ENCODE results near the gene ELOVL6. TPM values are rescaled to one million over a fixed set of nuclear protein-coding genes. Genes with fewer than 3 reads are reported as not detected.

ELOVL6 gene
- total RNA-seq, 1 donor from 2014 or later = 51.6 TPM

GRCh38 chr4:110075083-110075738 lies 123.2 kb downstream of the ELOVL6 start:
- Mint-ChIP-seq H3K27ac (no peak overlapping the region), H3K9me3 (peaks cover 6% of the 10 kb centered on the region), H3K36me3 (peaks cover 21% of the 10 kb centered on the region), H3K27me3 (no peaks in the 10 kb centered on the region), H3K4me1 (ENCODE audit: unreplicated experiment) (peaks cover 11% of the 10 kb centered on the region), H3K4me3 (no peak overlapping the region)
- DNase-seq (ENCODE audit: extremely low spot score, unreplicated experiment) = no peak
- TF ChIP-seq CTCF (conservative IDR thresholded peaks at IDR 0.05) = no peak

GRCh38 chr4:110074570-110074969 lies 123.8 kb downstream of the ELOVL6 start:
- Mint-ChIP-seq H3K27ac (no peak overlapping the region), H3K4me1 (ENCODE audit: unreplicated experiment) (peaks cover 11% of the 10 kb centered on the region), H3K36me3 (peaks cover 23% of the 10 kb centered on the region), H3K27me3 (no peaks in the 10 kb centered on the region), H3K9me3 (peaks cover 6% of the 10 kb centered on the region), H3K4me3 (no peak overlapping the region)
- TF ChIP-seq CTCF (conservative IDR thresholded peaks at IDR 0.05) = no peak
- DNase-seq (ENCODE audit: extremely low spot score, unreplicated experiment) = no peak

DNA sequence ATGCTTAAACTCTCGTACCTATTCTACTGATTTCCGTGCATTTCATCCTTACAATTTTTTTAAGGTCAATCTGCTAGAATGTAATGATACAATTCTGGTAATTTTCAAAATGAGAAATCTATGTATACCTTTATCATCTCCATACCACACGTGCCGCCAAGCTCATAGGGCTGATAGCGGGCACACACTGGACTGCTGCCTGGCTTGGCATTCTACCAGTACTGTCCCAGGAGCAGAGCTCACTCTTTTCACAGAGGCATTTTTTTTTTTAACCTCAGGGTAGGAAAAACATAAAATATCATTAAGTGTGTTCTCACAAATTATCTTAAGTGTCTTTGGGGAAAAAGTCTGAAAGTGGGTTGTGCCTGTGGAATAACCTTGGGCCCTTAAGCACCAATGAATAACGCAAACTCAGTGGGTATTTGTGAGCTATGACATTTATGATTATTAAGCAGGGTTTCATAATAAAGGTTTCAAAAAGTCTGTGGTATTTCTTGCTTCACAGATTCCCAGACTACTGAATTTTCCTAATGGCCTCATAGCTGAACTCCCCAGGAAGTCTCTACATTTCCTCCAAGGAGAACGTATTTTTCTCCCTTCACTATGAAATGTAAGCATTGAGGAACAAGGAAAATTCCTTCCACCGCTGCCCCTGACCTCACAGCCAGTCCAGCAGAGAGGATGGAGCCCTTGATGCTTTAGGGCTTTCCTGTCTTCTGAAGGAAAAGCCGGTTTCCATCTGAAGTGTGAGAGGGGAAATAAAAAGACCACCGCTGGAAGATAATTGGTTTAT lies 125.2 kb downstream of the ELOVL6 start:
- H3K9me3 Mint-ChIP-seq = peaks cover 6% of the 10 kb centered on the region
- H3K4me3 Mint-ChIP-seq = no peak overlapping the region
- H3K27me3 Mint-ChIP-seq = no peaks in the 10 kb centered on the region
- no peak overlapping the region for H3K27ac Mint-ChIP-seq
- peaks cover 11% of the 10 kb centered on the region for H3K4me1 Mint-ChIP-seq (ENCODE audit: unreplicated experiment)
- no peak for TF ChIP-seq CTCF (conservative IDR thresholded peaks at IDR 0.05)
- H3K36me3 Mint-ChIP-seq = peaks cover 16% of the 10 kb centered on the region
- DNase-seq (ENCODE audit: extremely low spot score, unreplicated experiment) = no peak

DNA sequence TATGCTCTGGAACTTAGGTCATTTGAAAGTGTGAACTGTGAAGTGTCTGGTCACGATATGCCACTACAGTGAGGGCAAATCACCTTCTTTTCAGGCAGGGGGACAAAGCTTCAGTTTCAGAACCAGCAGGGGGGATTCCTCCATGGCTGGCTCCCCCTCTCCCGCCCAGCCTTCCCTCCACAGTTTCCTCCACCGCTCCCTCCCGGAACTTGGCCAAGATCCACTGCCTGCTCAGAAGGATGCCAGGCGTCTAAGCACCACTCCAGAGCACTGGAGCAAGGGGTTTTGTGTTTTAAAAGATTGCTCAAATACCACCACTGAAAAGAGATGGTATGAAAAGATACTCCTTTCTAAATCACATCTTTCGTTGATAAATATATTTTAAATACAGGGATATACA lies 126.9 kb downstream of the ELOVL6 start:
- no peak for TF ChIP-seq CTCF (conservative IDR thresholded peaks at IDR 0.05)

DNA sequence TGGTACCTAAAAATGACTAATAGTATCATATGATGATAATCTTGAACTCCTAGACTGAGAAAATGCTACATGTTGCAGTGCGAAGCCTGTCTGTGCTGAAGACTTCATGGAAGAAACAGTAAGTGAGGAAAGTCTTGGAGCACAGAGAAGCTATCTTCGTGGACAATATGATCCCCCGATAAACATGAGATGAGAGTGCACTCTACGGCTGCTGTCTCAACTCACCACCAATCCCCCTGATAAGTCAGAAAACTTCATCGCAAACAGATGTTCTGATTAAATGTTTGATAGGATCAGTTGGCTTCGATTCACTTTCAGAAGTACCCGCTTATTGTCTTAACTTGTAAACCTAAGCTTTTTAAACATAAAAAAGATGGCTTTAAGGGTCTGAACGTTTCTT lies 130.2 kb downstream of the ELOVL6 start:
- Mint-ChIP-seq H3K27ac (no peak overlapping the region), H3K4me3 (no peak overlapping the region), H3K36me3 (peaks cover 7% of the 10 kb centered on the region), H3K4me1 (ENCODE audit: unreplicated experiment) (peaks cover 4% of the 10 kb centered on the region), H3K9me3 (no peaks in the 10 kb centered on the region), H3K27me3 (no peaks in the 10 kb centered on the region)
- no peak for DNase-seq (ENCODE audit: extremely low spot score, unreplicated experiment)
- TF ChIP-seq CTCF (conservative IDR thresholded peaks at IDR 0.05) = no peak

More for the DNA sequence above, 126.9 kb downstream of the ELOVL6 start:
- H3K4me1 Mint-ChIP-seq (ENCODE audit: unreplicated experiment) = peaks cover 11% of the 10 kb centered on the region
- H3K27me3 Mint-ChIP-seq = no peaks in the 10 kb centered on the region
- no peak overlapping the region for H3K27ac Mint-ChIP-seq
- no peak for DNase-seq (ENCODE audit: extremely low spot score, unreplicated experiment)
- peaks cover 9% of the 10 kb centered on the region for H3K36me3 Mint-ChIP-seq
- no peaks in the 10 kb centered on the region for H3K9me3 Mint-ChIP-seq
- H3K4me3 Mint-ChIP-seq = no peak overlapping the region

All from type B pancreatic cell (in vitro differentiated cells).